22Rv1 (cell line): ENCODE results near the gene CDH8.
A peak's percentile ranks its signal among the peaks of the same experiment; 100 is the strongest.

Experiments
- H3K27ac ChIP-seq: fragments of 450-650 bp; 2 replicates; pipeline ENCODE4 v1.5.1; 2017
- CTCF ChIP-seq: fragments of 450-650 bp; IDR thresholded peaks from 2 replicates; pipeline ENCODE4 v1.5.1; 2017; ENCODE audit warnings: mild to moderate bottlenecking
- ZFX ChIP-seq: fragments of 450-650 bp; IDR thresholded peaks from 2 replicates; pipeline ENCODE4 v1.6.1; 2017; ENCODE audit warnings: antibody characterized with exemption, borderline replicate concordance

Gene CDH8

DNA sequence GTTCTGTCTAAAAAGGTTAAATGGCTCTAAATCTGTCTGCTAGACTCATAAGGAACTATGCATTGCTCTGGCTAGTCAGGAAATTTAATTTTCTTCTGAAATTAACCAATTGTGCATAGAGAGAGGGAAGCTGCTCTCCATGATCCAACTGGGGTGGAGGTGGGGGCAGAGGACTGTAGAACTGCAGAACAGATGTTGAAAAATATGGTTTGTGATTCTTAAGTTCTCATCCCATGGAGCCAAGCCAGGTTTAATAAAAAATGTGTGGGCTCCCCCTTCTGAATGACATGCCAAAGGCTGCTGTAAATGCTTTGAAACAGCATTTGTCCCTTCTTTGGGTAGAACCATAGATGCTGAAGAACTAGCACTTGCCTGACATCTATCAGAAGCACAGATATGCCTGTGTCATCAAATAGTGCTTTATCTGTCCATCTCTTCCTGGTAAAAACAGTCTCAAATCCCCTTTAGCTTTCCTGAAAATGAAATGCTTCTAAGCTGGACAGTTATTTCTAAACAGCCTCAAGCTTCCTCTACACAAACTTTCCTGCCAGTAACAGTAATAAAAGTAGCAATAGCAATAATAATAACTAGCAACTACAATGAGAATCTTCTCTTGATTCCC lies 221.4 kb downstream of the CDH8 start:
- TF ChIP-seq ZFX (no peak), CTCF (no peak)
- no peak overlapping the region for H3K27ac ChIP-seq

- no peak for TF ChIP-seq CTCF
- no peak for TF ChIP-seq ZFX
- H3K27ac ChIP-seq = no peak overlapping the region
Measured at GRCh38 chr16:61813339-61813738, 222.9 kb downstream of the CDH8 start.

- H3K27ac ChIP-seq = no peak overlapping the region
- TF ChIP-seq ZFX = no peak
- no peak for TF ChIP-seq CTCF
Measured at GRCh38 chr16:61812251-61812650, 224.0 kb downstream of the CDH8 start.

DNA sequence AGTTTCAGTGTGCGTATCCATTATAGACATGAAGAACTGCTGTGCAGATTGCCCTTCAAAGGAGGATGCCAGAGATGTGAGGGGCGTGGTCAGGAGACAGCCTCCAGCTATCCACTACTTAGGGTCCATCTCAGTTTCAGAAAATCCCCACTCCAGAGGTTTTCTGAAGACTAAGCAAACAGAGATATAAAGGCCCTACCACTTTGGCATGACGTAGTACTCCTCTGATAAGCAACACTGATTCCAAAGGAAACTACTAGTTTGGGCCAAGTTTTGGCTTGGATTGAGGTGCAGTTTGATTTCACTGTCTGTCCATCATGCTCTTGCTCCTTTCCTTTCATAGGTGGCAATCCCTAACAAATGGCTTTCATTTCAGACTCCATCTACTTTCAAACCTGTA lies 228.7 kb downstream of the CDH8 start:
- TF ChIP-seq ZFX (no peak), CTCF (no peak)
- H3K27ac ChIP-seq = no peak overlapping the region

DNA sequence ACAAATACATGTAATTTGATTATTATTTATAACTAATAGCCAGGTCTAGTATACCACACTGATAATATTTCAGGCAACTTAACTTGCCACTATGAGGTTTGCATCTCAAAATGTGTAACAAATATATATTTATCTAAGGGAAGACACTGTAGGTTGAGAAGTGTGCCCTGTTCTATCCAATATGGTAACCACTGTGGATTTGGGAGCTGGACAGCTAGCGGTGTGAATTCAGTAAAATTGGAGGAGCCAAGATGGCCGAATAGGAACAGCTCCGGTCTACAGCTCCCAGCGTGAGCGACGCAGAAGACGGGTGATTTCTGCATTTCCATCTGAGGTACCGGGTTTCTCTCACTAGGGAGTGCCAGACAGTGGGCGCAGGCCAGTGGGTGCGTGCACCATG lies 235.0 kb downstream of the CDH8 start:
- H3K27ac ChIP-seq = peak overlapping the region; percentile 71

DNA sequence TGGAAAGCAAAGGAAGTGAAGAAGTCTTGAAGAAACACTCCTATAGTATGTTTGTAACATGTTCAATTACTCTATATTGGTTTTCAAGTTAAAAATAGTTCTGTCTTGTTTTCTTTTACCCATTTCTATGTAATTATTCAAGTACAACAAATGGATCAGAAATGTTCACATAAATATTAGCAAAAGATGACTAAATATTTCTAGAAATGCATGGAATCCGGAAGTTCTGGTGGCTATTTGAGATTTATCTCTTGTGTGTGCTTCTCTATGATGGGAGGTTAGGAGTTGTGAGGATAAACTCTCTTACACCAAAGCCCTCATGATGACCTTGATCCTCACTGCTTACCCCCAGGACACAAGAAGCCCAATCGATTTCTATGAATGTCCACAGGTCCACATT lies 237.5 kb downstream of the CDH8 start:
- no peak for TF ChIP-seq ZFX
- no peak for TF ChIP-seq CTCF
- no peak overlapping the region for H3K27ac ChIP-seq

DNA sequence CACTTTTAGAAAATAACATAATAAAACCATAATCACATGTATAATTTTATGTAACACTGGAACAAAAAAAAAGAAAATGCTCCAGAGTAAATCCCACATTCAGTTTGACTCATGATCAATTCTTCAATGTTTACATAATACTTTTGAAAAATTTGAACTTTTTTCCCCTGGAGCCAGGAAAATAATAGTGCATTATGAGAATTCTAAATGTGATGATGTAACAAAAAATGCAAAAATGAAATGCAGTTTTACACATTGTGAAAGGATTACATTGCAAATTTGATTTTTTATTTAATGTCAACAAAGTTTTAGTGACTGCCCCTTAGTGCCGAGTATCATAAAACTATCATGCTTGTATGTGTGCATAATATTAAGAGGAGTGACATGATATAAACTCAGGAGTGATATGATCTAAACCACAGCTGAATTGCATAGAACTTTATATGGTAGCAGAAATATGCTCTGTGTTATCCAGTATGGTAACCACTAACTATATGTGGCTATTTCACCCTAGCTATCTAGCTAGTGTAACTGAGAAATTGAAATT lies 238.2 kb downstream of the CDH8 start:
- H3K27ac ChIP-seq = no peak overlapping the region
- TF ChIP-seq CTCF = no peak

DNA sequence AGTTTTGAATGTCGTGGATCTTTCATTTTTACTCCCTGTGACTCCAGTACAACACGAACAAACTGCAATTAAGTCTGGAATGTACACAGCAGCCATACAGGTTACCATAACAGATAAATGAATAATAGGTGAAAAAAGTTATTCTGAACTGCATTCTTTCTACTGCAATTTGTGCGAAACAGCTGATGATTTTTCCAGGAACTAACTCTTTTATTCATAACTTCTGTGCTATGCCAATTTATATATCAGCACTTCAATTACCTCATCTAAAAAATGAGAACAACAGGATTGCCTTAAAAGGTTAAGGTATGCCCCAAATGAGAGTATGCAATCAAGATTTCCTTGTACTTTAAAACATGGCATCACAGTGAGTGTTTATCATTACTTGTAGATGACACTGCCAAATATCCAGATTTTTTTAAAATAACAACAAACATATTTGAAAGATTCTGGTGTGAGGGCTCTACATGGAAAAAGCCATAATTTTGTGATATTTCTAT lies 238.9 kb downstream of the CDH8 start:
- no peak for TF ChIP-seq CTCF
- no peak overlapping the region for H3K27ac ChIP-seq
